Measurements from ENCODE around the gene GDPD4. TPM values are rescaled to one million over a fixed set of nuclear protein-coding genes. Genes with fewer than 3 reads are reported as not detected.

Gene GDPD4
- total and polyA plus RNA-seq, 9 of the 15 experiments (the other 6 are each of a cell fraction or from before 2014, with no cell fraction given) = 0.40 TPM; not detected in 8

DNA sequence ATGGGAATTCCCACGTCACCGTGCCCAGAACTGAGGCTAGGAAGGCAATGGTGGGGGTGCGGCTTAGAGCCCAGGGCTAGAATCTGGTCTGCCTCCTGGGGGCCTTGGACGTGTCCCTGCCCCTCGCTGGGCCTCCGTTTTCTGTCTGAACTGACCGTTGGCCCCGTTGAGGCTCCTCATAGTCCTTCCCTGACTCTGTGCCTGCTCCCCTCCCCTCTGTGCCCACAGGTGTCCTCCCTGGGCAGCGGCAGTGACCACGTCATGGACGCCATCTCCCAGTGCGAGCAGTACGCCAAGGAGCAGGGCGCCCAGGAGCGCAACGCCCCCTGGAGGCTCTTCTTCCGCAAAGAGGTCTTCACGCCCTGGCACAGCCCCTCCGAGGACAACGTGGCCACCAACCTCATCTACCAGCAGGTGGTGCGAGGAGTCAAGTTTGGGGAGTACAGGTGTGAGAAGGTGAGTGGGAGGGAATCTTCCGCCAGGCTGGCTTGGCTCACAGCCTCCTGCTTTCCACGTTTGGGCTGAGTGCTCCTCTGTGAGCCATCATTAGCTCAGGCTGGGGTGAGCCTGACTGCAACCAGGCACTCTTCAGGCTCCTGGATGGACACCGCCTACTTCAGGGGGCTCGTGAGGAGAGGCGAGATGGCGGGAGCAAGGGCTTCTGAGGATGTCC is 109.5 kb downstream of the GDPD4 start (continued):
- TF ChIP-seq STAT6 (CRISPR knock-in tag; IDR thresholded peaks at IDR 0.05) (no peak), NFATC3 (IDR thresholded peaks at IDR 0.05) (no peak), KDM5B (IDR thresholded peaks at IDR 0.05; ENCODE audit: insufficient replicate concordance, low read depth, low read length) (peak; percentile 67), RUNX1 (IDR thresholded peaks at IDR 0.05; ENCODE audit: low read depth) (no peak), PTRF (tag; IDR thresholded peaks at IDR 0.05) (no peak), RCOR1 (IDR thresholded peaks at IDR 0.05; ENCODE audit: borderline replicate concordance in 1 of 2, low read depth in 2 of 2, low read length in 2 of 2) (peak in 1 of 2 experiments; percentile 78; a peak in 2 of 4 replicates), PRMT5 (CRISPR knock-in tag; IDR thresholded peaks at IDR 0.05) (no peak), ZNF3 (CRISPR knock-in tag; IDR thresholded peaks at IDR 0.05) (no peak), HOXB6 (CRISPR knock-in tag; IDR thresholded peaks at IDR 0.05; ENCODE audit: borderline replicate concordance) (no peak), MEF2D (tag; conservative IDR thresholded peaks at IDR 0.05; ENCODE audit: low read depth) (no peak), ZNF57 (CRISPR knock-in tag; IDR thresholded peaks at IDR 0.05) (no peak), ZNF431 (CRISPR knock-in tag; IDR thresholded peaks at IDR 0.05) (no peak), CBX5 (IDR thresholded peaks at IDR 0.05; ENCODE audit: borderline replicate concordance, low read depth) (no peak), HDAC1 (IDR thresholded peaks at IDR 0.05) (no peak), CCNT2 (IDR thresholded peaks at IDR 0.05; ENCODE audit: borderline replicate concordance, extremely low read depth, insufficient read length, low read depth, low read length) (peak; percentile 24), CEBPG (CRISPR knock-in tag; IDR thresholded peaks at IDR 0.05) (no peak), CEBPG (tag; conservative IDR thresholded peaks at IDR 0.05 in 1 of 2, IDR thresholded peaks at IDR 0.05 in 1 of 2) (no peak), HNRNPLL (IDR thresholded peaks at IDR 0.05; ENCODE audit: low read depth, low read length, poor library complexity, severe bottlenecking) (no peak), NFYB (IDR thresholded peaks at IDR 0.05; ENCODE audit: extremely low read depth, insufficient read length) (no peak), XRCC3 (IDR thresholded peaks at IDR 0.05) (no peak), MCM2 (IDR thresholded peaks at IDR 0.05; ENCODE audit: low read depth) (no peak)
- TF ChIP-seq, protein P1, sequence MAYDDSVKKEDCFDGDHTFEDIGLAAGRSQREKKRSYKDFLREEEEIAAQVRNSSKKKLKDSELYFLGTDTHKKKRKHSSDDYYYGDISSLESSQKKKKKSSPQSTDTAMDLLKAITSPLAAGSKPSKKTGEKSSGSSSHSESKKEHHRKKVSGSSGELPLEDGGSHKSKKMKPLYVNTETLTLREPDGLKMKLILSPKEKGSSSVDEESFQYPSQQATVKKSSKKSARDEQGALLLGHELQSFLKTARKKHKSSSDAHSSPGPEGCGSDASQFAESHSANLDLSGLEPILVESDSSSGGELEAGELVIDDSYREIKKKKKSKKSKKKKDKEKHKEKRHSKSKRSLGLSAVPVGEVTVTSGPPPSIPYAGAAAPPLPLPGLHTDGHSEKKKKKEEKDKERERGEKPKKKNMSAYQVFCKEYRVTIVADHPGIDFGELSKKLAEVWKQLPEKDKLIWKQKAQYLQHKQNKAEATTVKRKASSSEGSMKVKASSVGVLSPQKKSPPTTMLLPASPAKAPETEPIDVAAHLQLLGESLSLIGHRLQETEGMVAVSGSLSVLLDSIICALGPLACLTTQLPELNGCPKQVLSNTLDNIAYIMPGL (CRISPR knock-in tag; IDR thresholded peaks at IDR 0.05) = no peak
- TF ChIP-seq, protein P2, sequence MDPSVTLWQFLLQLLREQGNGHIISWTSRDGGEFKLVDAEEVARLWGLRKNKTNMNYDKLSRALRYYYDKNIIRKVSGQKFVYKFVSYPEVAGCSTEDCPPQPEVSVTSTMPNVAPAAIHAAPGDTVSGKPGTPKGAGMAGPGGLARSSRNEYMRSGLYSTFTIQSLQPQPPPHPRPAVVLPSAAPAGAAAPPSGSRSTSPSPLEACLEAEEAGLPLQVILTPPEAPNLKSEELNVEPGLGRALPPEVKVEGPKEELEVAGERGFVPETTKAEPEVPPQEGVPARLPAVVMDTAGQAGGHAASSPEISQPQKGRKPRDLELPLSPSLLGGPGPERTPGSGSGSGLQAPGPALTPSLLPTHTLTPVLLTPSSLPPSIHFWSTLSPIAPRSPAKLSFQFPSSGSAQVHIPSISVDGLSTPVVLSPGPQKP (CRISPR knock-in tag; IDR thresholded peaks at IDR 0.05) = no peak
